Activated naive CD4-positive, alpha-beta T cell treated with anti-CD3 and anti-CD28 coated beads, Interleukin-2, amount 10 ng/mL, durations not matched to agents 7 days and 5 days (primary cell): ENCODE measurements around the gene RAB8A.

Experiments used
- CTCF ChIA-PET: fragments of 350-600 bp; sonication (Branson Sonifier 250); formaldehyde crosslinking; loops from one replicate; lab custom pipeline; 2021; ENCODE audit warnings: antibody characterized with exemption; lab: Charles Lee
- DNase-seq: peaks from one replicate; pipeline ENCODE4 v3.0.0-alpha.2; 2020
- H3K27ac Mint-ChIP-seq: one replicate; pipeline ENCODE4 v1.8.0; 2021; ENCODE audit warnings: mild to moderate bottlenecking, moderate library complexity, mixed read lengths
- H3K27me3 Mint-ChIP-seq: one replicate; pipeline ENCODE4 v1.8.0; 2021; ENCODE audit warnings: mild to moderate bottlenecking, mixed read lengths
- H3K36me3 Mint-ChIP-seq: one replicate; pipeline ENCODE4 v1.8.0; 2021; ENCODE audit warnings: mixed read lengths
- H3K4me1 Mint-ChIP-seq: one replicate; pipeline ENCODE4 v1.8.0; 2021; ENCODE audit warnings: mixed read lengths
- H3K4me3 Mint-ChIP-seq: one replicate; pipeline ENCODE4 v1.8.0; 2021; ENCODE audit warnings: mild to moderate bottlenecking, moderate library complexity, mixed read lengths
- H3K9me3 Mint-ChIP-seq: one replicate; pipeline ENCODE4 v1.8.0; 2021; ENCODE audit warnings: mixed read lengths

Gene RAB8A

DNA sequence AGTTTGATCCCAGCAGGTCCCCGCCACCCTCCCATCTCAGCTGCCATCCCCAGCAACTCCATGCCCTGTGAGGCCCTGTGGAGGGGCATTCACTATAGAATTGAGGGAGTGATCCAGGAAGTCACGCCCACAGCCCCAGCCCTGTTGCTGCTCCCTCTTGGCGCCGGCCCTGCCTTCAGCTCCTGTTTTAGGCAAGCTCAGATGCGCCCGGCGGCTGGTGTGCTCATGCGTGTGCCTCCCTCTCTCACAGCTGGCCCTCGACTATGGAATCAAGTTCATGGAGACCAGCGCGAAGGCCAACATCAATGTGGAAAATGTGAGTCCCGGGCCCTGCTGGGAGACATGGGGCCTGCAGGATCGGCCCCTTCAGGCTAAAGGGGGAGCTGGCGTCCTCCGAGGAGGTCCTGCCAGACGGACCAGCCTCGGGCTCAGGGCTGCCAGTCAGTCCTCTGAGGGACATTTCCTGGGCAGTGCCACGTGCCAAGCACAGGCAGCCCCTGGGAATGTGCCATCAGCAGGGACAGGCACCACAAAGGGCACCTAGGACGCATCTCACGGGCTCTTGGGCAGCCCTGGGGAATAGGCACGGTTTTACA is 16.2 kb downstream of the RAB8A start:
- Mint-ChIP-seq H3K27ac (no peak overlapping the region), H3K4me3 (no peak overlapping the region), H3K9me3 (no peaks in the 10 kb centered on the region), H3K27me3 (no peaks in the 10 kb centered on the region), H3K4me1 (peaks cover 2% of the 10 kb centered on the region), H3K36me3 (peaks cover 60% of the 10 kb centered on the region)
- CTCF ChIA-PET, result no interaction called here
- no peak for DNase-seq

- Mint-ChIP-seq H3K9me3 (no peaks in the 10 kb centered on the region), H3K27ac (no peak overlapping the region), H3K36me3 (peaks cover 60% of the 10 kb centered on the region), H3K4me1 (no peaks in the 10 kb centered on the region), H3K27me3 (no peaks in the 10 kb centered on the region), H3K4me3 (no peak overlapping the region)
- CTCF ChIA-PET, result no interaction called here
- DNase-seq, result no peak
Measured at GRCh38 chr19:16131648-16132047, 20.0 kb downstream of the RAB8A start.

DNA sequence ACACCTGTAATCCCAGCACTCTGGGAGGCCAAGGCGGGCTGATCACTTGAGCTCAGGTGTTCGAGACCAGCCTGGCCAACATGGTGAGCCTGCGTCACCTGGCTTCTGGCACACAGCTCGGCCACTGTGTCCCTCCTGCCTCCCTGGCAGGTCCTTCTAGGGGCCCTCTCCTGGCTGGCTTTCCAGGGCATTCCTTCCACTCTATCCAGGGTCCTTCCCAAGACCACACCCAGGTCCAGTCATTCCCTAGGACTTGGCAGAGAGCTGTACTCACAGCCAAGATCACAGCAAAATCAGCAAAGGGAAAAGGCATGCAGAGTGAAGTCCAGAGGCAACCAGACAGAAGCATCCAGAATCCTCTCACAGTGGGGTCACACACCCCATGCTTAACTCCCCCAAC is 22.1 kb downstream of the RAB8A start:
- Mint-ChIP-seq H3K4me3 (no peak overlapping the region), H3K9me3 (no peaks in the 10 kb centered on the region), H3K27me3 (peaks cover 2% of the 10 kb centered on the region), H3K27ac (no peak overlapping the region), H3K4me1 (no peaks in the 10 kb centered on the region), H3K36me3 (peaks cover 50% of the 10 kb centered on the region)
- no peak for DNase-seq
- CTCF ChIA-PET, result no interaction called here

DNA sequence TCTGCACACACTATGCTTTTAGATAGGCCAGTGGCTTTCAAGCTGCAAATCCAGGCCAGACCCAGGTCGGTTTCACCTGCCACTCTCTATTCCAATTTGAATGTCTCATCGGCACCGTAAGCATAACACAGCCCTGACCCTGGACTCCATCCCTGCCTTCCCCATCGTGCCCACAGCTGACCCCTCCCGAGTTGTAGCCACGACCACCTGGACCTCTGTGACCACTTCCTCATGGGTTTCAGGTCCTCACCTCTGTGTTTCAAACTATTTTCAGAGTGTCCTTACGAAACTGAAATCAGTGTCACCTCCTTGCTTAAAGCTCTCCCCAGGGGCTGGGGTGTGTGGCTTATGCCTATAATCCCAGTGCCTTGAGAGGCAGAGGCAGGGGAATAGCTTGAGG is 22.8 kb downstream of the RAB8A start:
- peaks cover 4% of the 10 kb centered on the region for H3K27me3 Mint-ChIP-seq
- peaks cover 43% of the 10 kb centered on the region for H3K36me3 Mint-ChIP-seq
- H3K4me1 Mint-ChIP-seq, result peaks cover under 1% of the 10 kb centered on the region
- no peak overlapping the region for H3K27ac Mint-ChIP-seq
- CTCF ChIA-PET, result no interaction called here
- DNase-seq, result no peak
- H3K9me3 Mint-ChIP-seq, result no peaks in the 10 kb centered on the region
- H3K4me3 Mint-ChIP-seq, result no peak overlapping the region

GRCh38 chr19:16135430-16136127 is 23.9 kb downstream of the RAB8A start:
- Mint-ChIP-seq H3K9me3 (no peaks in the 10 kb centered on the region), H3K36me3 (peaks cover 37% of the 10 kb centered on the region), H3K4me3 (no peak overlapping the region), H3K27ac (no peak overlapping the region), H3K27me3 (peaks cover 4% of the 10 kb centered on the region), H3K4me1 (peaks cover 6% of the 10 kb centered on the region)
- CTCF ChIA-PET, result interaction anchor here (0.9 to 1.5 kb wide), 2 partner anchors 9 to 89 kb away, joined by 3 to 4 read pairs; no protein-coding TSS in a partner anchor
- DNase-seq, result no peak

- Mint-ChIP-seq H3K27me3 (peaks cover 4% of the 10 kb centered on the region), H3K27ac (no peak overlapping the region), H3K36me3 (peaks cover 32% of the 10 kb centered on the region), H3K9me3 (no peaks in the 10 kb centered on the region), H3K4me1 (peaks cover 13% of the 10 kb centered on the region), H3K4me3 (no peak overlapping the region)
- CTCF ChIA-PET, result interaction anchor here (1.5 kb wide), 1 partner anchor 10 kb away, joined by 4 read pairs; no protein-coding TSS in a partner anchor
- DNase-seq, result no peak
Measured at GRCh38 chr19:16136185-16136999, 24.7 kb downstream of the RAB8A start.

- peaks cover 38% of the 10 kb centered on the region for H3K4me1 Mint-ChIP-seq
- no peak overlapping the region for H3K4me3 Mint-ChIP-seq
- no peak for DNase-seq
- peaks cover 4% of the 10 kb centered on the region for H3K27me3 Mint-ChIP-seq
- CTCF ChIA-PET, result interaction anchor here (1.2 kb wide), 1 partner anchor 237 kb away, joined by 3 read pairs; no protein-coding TSS in a partner anchor
- H3K36me3 Mint-ChIP-seq, result peaks cover 11% of the 10 kb centered on the region
- H3K9me3 Mint-ChIP-seq, result no peaks in the 10 kb centered on the region
- H3K27ac Mint-ChIP-seq, result peak overlapping the region; percentile 30
Measured at GRCh38 chr19:16139752-16140151, 28.1 kb downstream of the RAB8A start.

GRCh38 chr19:16141043-16141442 is 29.4 kb downstream of the RAB8A start:
- peaks cover 4% of the 10 kb centered on the region for H3K27me3 Mint-ChIP-seq
- H3K36me3 Mint-ChIP-seq, result peaks cover 12% of the 10 kb centered on the region
- no peaks in the 10 kb centered on the region for H3K9me3 Mint-ChIP-seq
- peaks cover 49% of the 10 kb centered on the region for H3K4me1 Mint-ChIP-seq
- H3K27ac Mint-ChIP-seq, result peak overlapping the region; percentile 24
- no peak for DNase-seq
- CTCF ChIA-PET, result no interaction called here
- no peak overlapping the region for H3K4me3 Mint-ChIP-seq

DNA sequence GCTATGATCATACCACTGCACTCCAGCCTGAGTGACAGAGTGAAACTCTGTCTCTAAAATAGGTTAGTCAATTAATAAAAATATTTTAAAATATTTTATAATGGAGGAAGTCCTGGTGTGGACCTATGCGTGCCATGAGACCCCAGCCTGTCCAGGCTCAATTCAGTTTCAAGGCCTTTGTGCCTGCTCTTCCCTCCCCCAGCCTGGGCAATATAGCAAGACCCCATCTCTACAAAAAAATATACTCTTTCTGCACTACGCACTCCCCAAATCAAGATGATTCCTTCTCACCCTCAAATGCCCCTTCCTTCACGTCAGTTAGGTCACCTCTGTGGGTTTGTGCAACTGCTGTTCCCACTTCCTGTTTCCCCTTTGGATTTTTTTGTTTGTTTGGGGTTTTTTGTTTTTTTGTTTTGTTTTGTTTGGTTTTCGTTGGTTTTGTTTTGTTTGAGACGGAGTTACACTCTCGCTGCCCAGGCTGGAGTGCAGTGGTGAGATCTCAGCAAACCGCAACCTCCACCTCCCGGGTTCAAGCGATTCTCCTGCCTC is 30.4 kb downstream of the RAB8A start:
- no peaks in the 10 kb centered on the region for H3K9me3 Mint-ChIP-seq
- peaks cover 56% of the 10 kb centered on the region for H3K4me1 Mint-ChIP-seq
- peaks cover 18% of the 10 kb centered on the region for H3K36me3 Mint-ChIP-seq
- no peak overlapping the region for H3K4me3 Mint-ChIP-seq
- H3K27me3 Mint-ChIP-seq, result peaks cover 4% of the 10 kb centered on the region
- DNase-seq, result no peak
- peak overlapping the region; percentile 66 for H3K27ac Mint-ChIP-seq
- CTCF ChIA-PET, result interaction anchor here (1.1 kb wide), 1 partner anchor 100 kb away, joined by 4 read pairs; no protein-coding TSS in a partner anchor

GRCh38 chr19:16143399-16144215 is 31.9 kb downstream of the RAB8A start, which contains the start of gene HSH2D:
Gene HSH2D, plus strand, starts transcription at chr19:16143685. Its CDS starts 5,066 bp downstream, at chr19:16148751.
- H3K27ac Mint-ChIP-seq, result peak within 1 kb of the TSS; percentile 97
- CTCF ChIA-PET, result interaction anchor here (1.3 to 1.6 kb wide), 5 partner anchors 42 to 239 kb away, joined by 3 to 9 read pairs (median 5); partner anchors contain the start of genes FAM32A and TPM4
- peak within 1 kb of the TSS; percentile 94 for H3K4me3 Mint-ChIP-seq
- H3K36me3 Mint-ChIP-seq, result peaks cover 18% of the 10 kb centered on the region
- DNase-seq, result peak; percentile 92
- H3K9me3 Mint-ChIP-seq, result no peaks in the 10 kb centered on the region
- H3K27me3 Mint-ChIP-seq, result peaks cover 4% of the 10 kb centered on the region
- peaks cover 66% of the 10 kb centered on the region for H3K4me1 Mint-ChIP-seq

- Mint-ChIP-seq H3K4me3 (peak overlapping the region; percentile 94), H3K36me3 (peaks cover 23% of the 10 kb centered on the region)
- CTCF ChIA-PET, result interaction anchor here (1.3 to 1.6 kb wide), 5 partner anchors 41 to 239 kb away, joined by 3 to 9 read pairs (median 5); partner anchors contain the start of genes FAM32A and TPM4
Measured at GRCh38 chr19:16144216-16144581, 32.5 kb downstream of the RAB8A start.

DNA sequence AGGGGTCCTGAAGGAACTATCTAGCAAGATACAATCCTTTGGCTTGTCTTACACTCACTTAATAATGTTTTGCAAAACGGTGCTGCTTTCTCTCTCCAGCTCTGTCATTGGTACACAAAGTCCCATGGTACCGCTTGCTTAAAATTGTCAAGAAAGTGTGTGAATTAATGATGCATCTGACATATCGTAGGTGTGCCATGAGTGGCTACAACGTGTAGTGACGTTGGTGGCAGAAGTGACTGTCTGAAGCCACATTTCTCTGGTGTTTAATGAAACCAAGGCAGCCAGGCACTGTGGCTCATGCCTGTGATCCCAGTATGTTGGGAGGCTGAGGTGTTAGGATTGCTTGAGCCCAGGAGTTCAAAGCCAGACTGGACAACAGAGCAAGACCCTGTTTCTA is 34.4 kb downstream of the RAB8A start:
- Mint-ChIP-seq H3K27ac (no peak overlapping the region), H3K4me3 (peak overlapping the region; percentile 43), H3K27me3 (no peaks in the 10 kb centered on the region), H3K36me3 (peaks cover 30% of the 10 kb centered on the region), H3K4me1 (peaks cover 68% of the 10 kb centered on the region), H3K9me3 (no peaks in the 10 kb centered on the region)
- CTCF ChIA-PET, result no interaction called here
- DNase-seq, result no peak

More at GRCh38 chr19:16144216-16144581, 32.5 kb downstream of the RAB8A start:
- Mint-ChIP-seq H3K4me1 (peaks cover 72% of the 10 kb centered on the region), H3K27me3 (no peaks in the 10 kb centered on the region), H3K27ac (peak overlapping the region; percentile 97), H3K9me3 (no peaks in the 10 kb centered on the region)
- DNase-seq, result no peak
